ENCODE data around the gene ACTL8. TPM values are rescaled to one million over a fixed set of nuclear protein-coding genes. Genes with fewer than 3 reads are reported as not detected.

Gene ACTL8
- total and polyA plus RNA-seq, 2 of the 4 experiments (the other 2 are of a cell fraction) = under 0.01 to 0.07 TPM

GRCh38 chr1:17791055-17791390 is 35.9 kb downstream of the ACTL8 start:
- H2AK5ac ChIP-seq (ENCODE audit: low read depth, low read length) = no peak overlapping the region
- ChIA-PET POLR2A (ENCODE audit: unreplicated experiment) (no interaction called here), CTCF (no interaction called here)
- H2BK5ac ChIP-seq (ENCODE audit: low read depth, low read length, poor library complexity, severe bottlenecking) = no peak overlapping the region
- H3K23ac ChIP-seq (ENCODE audit: low read depth, low read length) = no peak overlapping the region
- DNase-seq = no peak
- intact Hi-C loops (cut with micrococcal nuclease) = no loop called here
- H3K9me1 ChIP-seq (ENCODE audit: insufficient read depth, low read length) = no peaks in the 10 kb centered on the region
- no peak overlapping the region for H3K56ac ChIP-seq (ENCODE audit: extremely low read depth, insufficient read depth, low read length)
- no peak overlapping the region for H3K4ac ChIP-seq (ENCODE audit: low read depth, low read length)
- ATAC-seq (ENCODE audit: low read depth) = no peak
- TF ChIP-seq FOS (IDR thresholded peaks at IDR 0.05; ENCODE audit: low read depth, low read length) (no peak), MXI1 (IDR thresholded peaks at IDR 0.05; ENCODE audit: borderline replicate concordance, low read depth, low read length) (no peak), RFX5 (IDR thresholded peaks at IDR 0.05; ENCODE audit: low read depth, low read length) (no peak), MAFK (IDR thresholded peaks at IDR 0.05; ENCODE audit: low read depth, low read length) (no peak), RCOR1 (IDR thresholded peaks at IDR 0.05; ENCODE audit: insufficient replicate concordance, low read length) (no peak), SMC3 (IDR thresholded peaks at IDR 0.05; ENCODE audit: low read depth, low read length) (no peak), RAD21 (IDR thresholded peaks at IDR 0.05; ENCODE audit: low read length) (no peak), NFE2L2 (IDR thresholded peaks at IDR 0.05; ENCODE audit: low read depth, low read length) (no peak), CEBPB (IDR thresholded peaks at IDR 0.05; ENCODE audit: low read depth, low read length) (no peak), BHLHE40 (IDR thresholded peaks at IDR 0.05; ENCODE audit: low read depth, low read length) (no peak), ELK1 (IDR thresholded peaks at IDR 0.05; ENCODE audit: borderline replicate concordance, low read depth, low read length) (no peak)
- TF ChIP-seq, protein P1, sequence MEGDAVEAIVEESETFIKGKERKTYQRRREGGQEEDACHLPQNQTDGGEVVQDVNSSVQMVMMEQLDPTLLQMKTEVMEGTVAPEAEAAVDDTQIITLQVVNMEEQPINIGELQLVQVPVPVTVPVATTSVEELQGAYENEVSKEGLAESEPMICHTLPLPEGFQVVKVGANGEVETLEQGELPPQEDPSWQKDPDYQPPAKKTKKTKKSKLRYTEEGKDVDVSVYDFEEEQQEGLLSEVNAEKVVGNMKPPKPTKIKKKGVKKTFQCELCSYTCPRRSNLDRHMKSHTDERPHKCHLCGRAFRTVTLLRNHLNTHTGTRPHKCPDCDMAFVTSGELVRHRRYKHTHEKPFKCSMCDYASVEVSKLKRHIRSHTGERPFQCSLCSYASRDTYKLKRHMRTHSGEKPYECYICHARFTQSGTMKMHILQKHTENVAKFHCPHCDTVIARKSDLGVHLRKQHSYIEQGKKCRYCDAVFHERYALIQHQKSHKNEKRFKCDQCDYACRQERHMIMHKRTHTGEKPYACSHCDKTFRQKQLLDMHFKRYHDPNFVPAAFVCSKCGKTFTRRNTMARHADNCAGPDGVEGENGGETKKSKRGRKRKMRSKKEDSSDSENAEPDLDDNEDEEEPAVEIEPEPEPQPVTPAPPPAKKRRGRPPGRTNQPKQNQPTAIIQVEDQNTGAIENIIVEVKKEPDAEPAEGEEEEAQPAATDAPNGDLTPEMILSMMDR (conservative IDR thresholded peaks at IDR 0.05; ENCODE audit: low read depth, low read length) = no peak
- no TSS peak for BruUV-seq (replicated peaks)
- H2AFZ ChIP-seq (replicated peaks; ENCODE audit: low read length, poor library complexity) = no peak overlapping the region
- in situ Hi-C loops (cut with MboI; ENCODE audit: low sequenced_read_pairs) = no loop called here
- H3K18ac ChIP-seq (ENCODE audit: low read depth, low read length) = no peak overlapping the region
- dilution Hi-C loops (cut with HindIII; ENCODE audit: low sequenced_read_pairs, unreplicated experiment) = no loop called here
- H4K91ac ChIP-seq (ENCODE audit: insufficient read depth, low read depth, low read length) = no peak overlapping the region
- H3K4me3 ChIP-seq (ENCODE audit: insufficient read depth, low read depth, low read length) = no peak overlapping the region
- H3K9me3 ChIP-seq (ENCODE audit: control insufficient read depth, insufficient read depth, low read length) = no peaks in the 10 kb centered on the region
- no peak overlapping the region for H4K5ac ChIP-seq (ENCODE audit: low read depth, low read length)
- no peak overlapping the region for H3K27ac ChIP-seq (ENCODE audit: insufficient read depth, low read length)
- no peaks in the 10 kb centered on the region for H4K20me1 ChIP-seq (ENCODE audit: insufficient read depth, low read length)
- 35% methylated on average over 5 of the region's 9 CpGs; no CpG with 5 or more reads in 1 of the 2 experiments for WGBS, 2 experiments (ENCODE audit: extremely low coverage in 2 of 2, insufficient read length in 1 of 2)
- no peak overlapping the region for H3K9ac ChIP-seq (ENCODE audit: low read depth, low read length)
- no peaks in the 10 kb centered on the region for H3K79me1 ChIP-seq (ENCODE audit: low read depth in 1 of 2, low read length in 2 of 2)
- H4K8ac ChIP-seq (ENCODE audit: low read depth in 2 of 2, low read length in 2 of 2) = no peak overlapping the region
- no peak overlapping the region for H2BK20ac ChIP-seq (ENCODE audit: low read depth, low read length)
- H3K14ac ChIP-seq (replicated peaks; ENCODE audit: low read depth, low read length) = no peak overlapping the region
- no peak overlapping the region for H3K4me2 ChIP-seq (ENCODE audit: low read depth, low read length)
- H3K27me3 ChIP-seq (ENCODE audit: control insufficient read depth, insufficient read depth, low read length) = peaks cover 4% of the 10 kb centered on the region; the same call in 1 of the 2 replicates
- no peaks in the 10 kb centered on the region for H3K36me3 ChIP-seq (ENCODE audit: control insufficient read depth, insufficient read depth, low read length)
- no peak overlapping the region for H2BK15ac ChIP-seq (ENCODE audit: low read depth, low read length)
- H2AK9ac ChIP-seq (replicated peaks; ENCODE audit: low read depth, low read length, poor library complexity) = no peak overlapping the region
- no peaks in the 10 kb centered on the region for H3K4me1 ChIP-seq (ENCODE audit: control insufficient read depth, insufficient read depth, low read length)
- no peak overlapping the region for H2BK120ac ChIP-seq (ENCODE audit: low read depth, low read length)

Data from IMR-90 (cell line).